NCI-H748 treated with DMSO at 0.1 percent for 48 hours (cell line): Measurements from ENCODE around the gene CAAP1.
"Not testable (repeated sequence)": the region's sequence is repeated elsewhere in the genome, so short reads cannot be mapped to it uniquely, and the experiment has no call there.

Source experiments
- DNase-seq: peaks from one replicate; lab custom pipeline; 2025; lab: John Stamatoyannopoulos, UW

CAAP1 gene

GRCh38 chr9:26833792-26834191 lies 58.8 kb downstream of the CAAP1 start:
- no peak for DNase-seq

- not testable (repeated sequence) for DNase-seq
These were observed 64.1 kb downstream of the CAAP1 start for GRCh38 chr9:26828391-26828955.

GRCh38 chr9:26814799-26815198 lies 77.8 kb downstream of the CAAP1 start:
- DNase-seq: no peak

- DNase-seq: no peak
These were observed 79.4 kb downstream of the CAAP1 start for GRCh38 chr9:26813247-26813646.

GRCh38 chr9:26812217-26812616 lies 80.4 kb downstream of the CAAP1 start:
- no peak for DNase-seq

- DNase-seq: no peak
These were observed 81.5 kb downstream of the CAAP1 start for GRCh38 chr9:26811106-26811505.

- DNase-seq: no peak
These were observed 82.8 kb downstream of the CAAP1 start for GRCh38 chr9:26809795-26810194.

GRCh38 chr9:26807161-26807560 lies 85.4 kb downstream of the CAAP1 start:
- no peak for DNase-seq

GRCh38 chr9:26802921-26803320 lies 89.7 kb downstream of the CAAP1 start:
- DNase-seq: no peak

- no peak for DNase-seq
These were observed 90.8 kb downstream of the CAAP1 start for GRCh38 chr9:26801772-26802171.

- DNase-seq: no peak
These were observed 92.3 kb downstream of the CAAP1 start for GRCh38 chr9:26800322-26800721.

- DNase-seq: no peak
These were observed 101.3 kb downstream of the CAAP1 start for GRCh38 chr9:26791274-26791673.
